Tibial nerve (tissue), 4 donors: ENCODE measurements around the gene TCHHL1. TPM values are rescaled to one million over a fixed set of nuclear protein-coding genes. Genes with fewer than 3 reads are reported as not detected.

ENCODE experiments used
- DNase-seq, 2 donors: peaks; one replicate each; pipeline ENCODE4 v3.0.0-alpha.2; 2019; ENCODE audit warnings: low spot score in 2 of 2
- H3K27ac ChIP-seq, 4 donors: fragments of 200-600 bp; sonication (generic) in 3 of 4; one replicate each; pipeline ENCODE4 v1.5.1; 2017 to 2019; ENCODE audit warnings: mild to moderate bottlenecking in 1 of 4
- H3K27me3 ChIP-seq, 2 donors: fragments of 200-600 bp; sonication (generic) in 1 of 2; one replicate each; pipeline versions ENCODE4 v1.5.1 to v1.6.0; 2017 to 2019
- H3K36me3 ChIP-seq, 3 donors: fragments of 200-600 bp; sonication (generic); one replicate each; pipeline ENCODE4 v1.5.1; 2018 to 2019
- H3K4me1 ChIP-seq, 4 donors: fragments of 200-600 bp; sonication (generic) in 3 of 4; one replicate each; pipeline ENCODE4 v1.5.1; 2017 to 2019
- H3K4me3 ChIP-seq, 4 donors: fragments of 200-600 bp; sonication (generic) in 3 of 4; one replicate each; pipeline ENCODE4 v1.5.1; 2017 to 2019; ENCODE audit warnings: mild to moderate bottlenecking in 1 of 4, moderate library complexity in 1 of 4
- H3K9me3 ChIP-seq, 4 donors: fragments of 200-600 bp; sonication (generic) in 3 of 4; one replicate each; pipeline ENCODE4 v1.5.1; 2017 to 2019
- CTCF ChIP-seq, 5 experiments: fragments of 200-600 bp in 3 of 5; fragments of 450-650 bp in 2 of 5; sonication (generic) in 3 of 5; IDR thresholded peaks; one replicate each; pipeline ENCODE4 v1.5.1; 2016 to 2019; ENCODE audit warnings: antibody characterized with exemption in 5 of 5, mild to moderate bottlenecking in 3 of 5, moderate library complexity in 2 of 5
- EP300 ChIP-seq, 2 donors: sonication (generic); formaldehyde crosslinking; IDR thresholded peaks; one replicate each; pipeline ENCODE4 v1.6.1; 2017; ENCODE audit warnings: antibody characterized with exemption in 2 of 2, mild to moderate bottlenecking in 1 of 2
- POLR2A ChIP-seq, 2 donors: fragments of 450-650 bp; IDR thresholded peaks; one replicate each; pipeline ENCODE4 v1.6.1; 2017; ENCODE audit warnings: antibody characterized with exemption in 2 of 2, mild to moderate bottlenecking in 2 of 2, moderate library complexity in 2 of 2
- WGBS, 2 donors: methylation state at CpG; one replicate each; pipeline ENCODE4 v1.1.5; 2018; 5-methylcytosine and 5-hydroxymethylcytosine counted together
- total RNA-seq, 4 donors: library from RNA; depleted of rRNA; stranded (reverse); fragments of >200 nt; gene quantifications; one replicate each; pipeline ENCODE4 v1.1.0, GENCODE V29; 2016

Gene TCHHL1
- total RNA-seq, 4 donors from 2014 or later: not detected

GRCh38 chr1:152052606-152053005, 36.3 kb downstream of the TCHHL1 start:
- H3K27ac ChIP-seq: no peak overlapping the region
- H3K9me3 ChIP-seq: no peaks in the 10 kb centered on the region
- H3K36me3 ChIP-seq: no peaks in the 10 kb centered on the region
- TF ChIP-seq POLR2A (IDR thresholded peaks at IDR 0.05) (no peak), EP300 (IDR thresholded peaks at IDR 0.05) (no peak), CTCF (IDR thresholded peaks at IDR 0.05) (peak; percentile 88 to 94 (median 89))
- peak; percentile 82 to 95 for DNase-seq
- 24 to 27% methylated on average over 11 of the region's 11 CpGs for WGBS, 2 donors
- no peak overlapping the region for H3K4me3 ChIP-seq
- peaks cover 0 to 18% (median 7%) of the 10 kb centered on the region in 4 donors for H3K4me1 ChIP-seq
- H3K27me3 ChIP-seq: no peaks in the 10 kb centered on the region

- DNase-seq: no peak
- no peak overlapping the region for H3K27ac ChIP-seq
- WGBS, 2 donors: 62 to 64% methylated on average over 6 of the region's 6 CpGs
Observed at GRCh38 chr1:152050886-152051675, 37.8 kb downstream of the TCHHL1 start.

GRCh38 chr1:152049291-152050083, 39.4 kb downstream of the TCHHL1 start:
- TF ChIP-seq POLR2A (IDR thresholded peaks at IDR 0.05) (no peak), CTCF (IDR thresholded peaks at IDR 0.05) (no peak), EP300 (IDR thresholded peaks at IDR 0.05) (peak; percentile 51)
- peaks cover 0 to 28% (median 14%) of the 10 kb centered on the region in 4 donors for H3K4me1 ChIP-seq
- no peak overlapping the region for H3K4me3 ChIP-seq
- 75 to 76% methylated on average over 8 of the region's 8 CpGs for WGBS, 2 donors
- no peaks in the 10 kb centered on the region for H3K36me3 ChIP-seq
- peak in 1 of 2 donors; percentile 34 for DNase-seq
- peak overlapping the region in 2 of 4 donors; percentile 97 for H3K27ac ChIP-seq
- no peaks in the 10 kb centered on the region for H3K9me3 ChIP-seq
- H3K27me3 ChIP-seq: no peaks in the 10 kb centered on the region

More at GRCh38 chr1:152050886-152051675, 37.8 kb downstream of the TCHHL1 start:
- Histone ChIP-seq H3K9me3 (no peaks in the 10 kb centered on the region), H3K27me3 (no peaks in the 10 kb centered on the region), H3K36me3 (no peaks in the 10 kb centered on the region), H3K4me3 (no peak overlapping the region), H3K4me1 (peaks cover 0 to 26% (median 14%) of the 10 kb centered on the region in 4 donors)
- no peak for TF ChIP-seq EP300 (IDR thresholded peaks at IDR 0.05)
- no peak for TF ChIP-seq POLR2A (IDR thresholded peaks at IDR 0.05)
- no peak for TF ChIP-seq CTCF (IDR thresholded peaks at IDR 0.05)

GRCh38 chr1:152048416-152049009, 40.4 kb downstream of the TCHHL1 start:
- DNase-seq: peak in 1 of 2 donors; percentile 35
- H3K9me3 ChIP-seq: no peaks in the 10 kb centered on the region
- H3K4me3 ChIP-seq: peak overlapping the region in 2 of 4 donors; percentile 22 to 24
- H3K36me3 ChIP-seq: no peaks in the 10 kb centered on the region
- WGBS, 2 donors: 47 to 58% methylated on average over 6 of the region's 6 CpGs
- H3K27ac ChIP-seq: peak overlapping the region; percentile 84 to 97 (median 94)
- H3K27me3 ChIP-seq: no peaks in the 10 kb centered on the region
- H3K4me1 ChIP-seq: peaks cover 0 to 35% (median 14%) of the 10 kb centered on the region in 4 donors
- TF ChIP-seq CTCF (IDR thresholded peaks at IDR 0.05) (no peak), POLR2A (IDR thresholded peaks at IDR 0.05) (no peak), EP300 (IDR thresholded peaks at IDR 0.05) (no peak)
